PC-3 (cell line): ENCODE data around the gene TTBK1.

Source experiments
- EZH2 ChIP-seq: fragments of 300-600 bp; sonication (generic); IDR thresholded peaks from one replicate; pipeline ENCODE4 v1.6.1; 2017; ENCODE audit warnings: antibody characterized with exemption, mild to moderate bottlenecking, low read length; ENCODE audit not compliant: unreplicated experiment
- EZH2phosphoT487 ChIP-seq: fragments of 300-600 bp; sonication (generic); IDR thresholded peaks from 2 replicates; pipeline ENCODE4 v1.6.1; 2018; ENCODE audit warnings: mild to moderate bottlenecking, antibody characterized with exemption, low read length, borderline replicate concordance
- TF ChIP-seq, protein P1 (sequence below): fragments of 300-600 bp; sonication (generic); conservative IDR thresholded peaks from 2 replicates; pipeline ENCODE4 v1.5.1; 2017; ENCODE audit warnings: antibody characterized with exemption, low read depth, mild to moderate bottlenecking, low read length

DNA sequence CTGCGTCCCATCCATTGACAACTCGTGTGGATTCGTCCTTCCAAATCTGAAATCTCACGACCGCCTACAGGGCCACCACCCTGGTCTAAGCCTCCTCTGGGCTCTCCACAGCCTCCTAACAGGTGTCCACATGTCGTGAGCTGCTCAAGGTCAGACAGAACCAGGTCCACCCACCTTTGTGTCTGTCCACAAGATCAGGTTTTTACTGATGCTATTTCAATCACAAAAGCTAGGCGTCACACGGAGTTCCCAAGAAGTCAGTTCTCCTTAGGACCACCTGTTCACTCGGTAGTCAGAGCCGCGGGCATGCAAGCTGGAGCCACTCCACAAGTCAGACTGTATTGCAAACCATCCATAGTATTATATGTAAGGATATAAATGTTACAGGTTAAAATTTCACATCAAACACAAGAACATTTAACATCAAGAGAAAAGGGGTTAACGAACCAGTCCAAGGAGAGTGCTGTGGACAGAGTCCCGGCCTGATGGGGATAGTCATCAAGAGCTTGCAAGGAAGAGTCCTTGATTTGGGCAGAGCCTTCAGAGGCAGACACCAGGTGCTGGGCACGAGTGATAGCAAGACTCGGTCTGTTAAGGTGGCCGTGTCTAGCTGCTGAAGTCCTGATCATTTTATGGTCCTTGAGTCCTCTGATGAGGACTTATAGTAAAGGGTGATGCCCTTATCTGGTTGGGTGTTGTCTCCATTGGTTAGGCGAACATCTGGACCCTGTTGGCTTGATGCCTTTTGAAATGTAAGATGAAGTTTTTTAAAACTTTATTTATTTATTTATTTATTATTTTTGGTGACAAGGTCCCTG lies 13.3 kb upstream of the TTBK1 start:
- TF ChIP-seq EZH2phosphoT487 (no peak), EZH2 (no peak)
- TF ChIP-seq, protein P1, sequence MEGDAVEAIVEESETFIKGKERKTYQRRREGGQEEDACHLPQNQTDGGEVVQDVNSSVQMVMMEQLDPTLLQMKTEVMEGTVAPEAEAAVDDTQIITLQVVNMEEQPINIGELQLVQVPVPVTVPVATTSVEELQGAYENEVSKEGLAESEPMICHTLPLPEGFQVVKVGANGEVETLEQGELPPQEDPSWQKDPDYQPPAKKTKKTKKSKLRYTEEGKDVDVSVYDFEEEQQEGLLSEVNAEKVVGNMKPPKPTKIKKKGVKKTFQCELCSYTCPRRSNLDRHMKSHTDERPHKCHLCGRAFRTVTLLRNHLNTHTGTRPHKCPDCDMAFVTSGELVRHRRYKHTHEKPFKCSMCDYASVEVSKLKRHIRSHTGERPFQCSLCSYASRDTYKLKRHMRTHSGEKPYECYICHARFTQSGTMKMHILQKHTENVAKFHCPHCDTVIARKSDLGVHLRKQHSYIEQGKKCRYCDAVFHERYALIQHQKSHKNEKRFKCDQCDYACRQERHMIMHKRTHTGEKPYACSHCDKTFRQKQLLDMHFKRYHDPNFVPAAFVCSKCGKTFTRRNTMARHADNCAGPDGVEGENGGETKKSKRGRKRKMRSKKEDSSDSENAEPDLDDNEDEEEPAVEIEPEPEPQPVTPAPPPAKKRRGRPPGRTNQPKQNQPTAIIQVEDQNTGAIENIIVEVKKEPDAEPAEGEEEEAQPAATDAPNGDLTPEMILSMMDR = no peak
